ENCODE results near the gene CENPB.
A peak's percentile ranks its signal among the peaks of the same experiment; 100 is the strongest.

CENPB gene

DNA sequence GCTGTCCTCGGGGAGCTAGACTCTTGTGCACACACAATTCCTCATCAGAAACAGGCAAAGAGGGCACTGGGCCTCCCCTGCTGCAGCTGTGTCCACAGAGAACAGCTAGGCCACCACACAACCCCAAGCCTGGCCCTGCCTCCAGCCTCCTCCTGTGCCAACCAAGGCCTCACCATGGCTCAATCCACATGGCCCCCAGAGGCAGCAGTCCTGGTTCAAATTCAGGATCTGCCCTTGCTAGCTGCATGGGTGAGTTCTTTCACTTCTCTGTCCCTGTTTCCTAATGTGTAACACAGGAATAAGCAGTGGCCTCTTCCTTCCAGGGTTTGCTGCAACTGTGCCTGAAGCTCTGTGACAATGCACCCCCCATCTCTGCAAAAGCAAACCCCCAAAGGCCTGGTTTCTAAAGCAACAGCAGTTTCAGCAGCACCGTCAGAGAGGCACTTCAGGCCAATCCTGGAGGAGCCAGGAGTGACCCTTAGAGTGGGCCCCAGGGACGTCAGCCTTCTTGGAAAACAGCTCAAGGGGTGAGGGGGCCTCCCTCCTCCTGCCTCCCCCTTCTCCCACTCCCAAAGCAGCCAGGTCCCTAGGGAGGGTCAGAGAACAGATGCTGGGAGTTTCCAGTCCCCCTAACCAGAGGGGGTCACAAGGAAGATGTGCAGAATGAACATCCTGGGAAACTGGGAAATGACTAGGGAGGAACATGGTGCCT lies 21.2 kb downstream of the CENPB start:
- DNase-seq, result peak; percentile 34

DNA sequence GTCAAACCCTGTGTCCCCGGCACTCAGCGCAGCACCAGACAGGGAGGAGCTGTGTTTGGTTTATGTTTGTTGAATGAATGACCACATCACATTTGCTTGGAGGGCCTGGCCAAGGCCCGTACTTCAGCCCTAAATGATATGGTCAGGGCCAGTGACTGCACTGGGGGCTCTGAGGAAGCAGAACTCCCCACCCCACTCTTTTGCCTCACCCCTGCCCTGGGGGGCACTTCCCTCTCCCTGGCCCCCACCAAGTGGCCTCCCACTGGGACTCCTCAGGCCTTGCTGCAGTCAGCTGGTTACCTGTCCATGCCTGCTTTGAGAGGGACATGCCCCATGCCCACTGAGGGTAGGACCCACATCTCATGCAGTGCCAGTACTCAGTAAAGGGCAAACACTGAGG lies 21.9 kb downstream of the CENPB start:
- no peak for DNase-seq

DNA sequence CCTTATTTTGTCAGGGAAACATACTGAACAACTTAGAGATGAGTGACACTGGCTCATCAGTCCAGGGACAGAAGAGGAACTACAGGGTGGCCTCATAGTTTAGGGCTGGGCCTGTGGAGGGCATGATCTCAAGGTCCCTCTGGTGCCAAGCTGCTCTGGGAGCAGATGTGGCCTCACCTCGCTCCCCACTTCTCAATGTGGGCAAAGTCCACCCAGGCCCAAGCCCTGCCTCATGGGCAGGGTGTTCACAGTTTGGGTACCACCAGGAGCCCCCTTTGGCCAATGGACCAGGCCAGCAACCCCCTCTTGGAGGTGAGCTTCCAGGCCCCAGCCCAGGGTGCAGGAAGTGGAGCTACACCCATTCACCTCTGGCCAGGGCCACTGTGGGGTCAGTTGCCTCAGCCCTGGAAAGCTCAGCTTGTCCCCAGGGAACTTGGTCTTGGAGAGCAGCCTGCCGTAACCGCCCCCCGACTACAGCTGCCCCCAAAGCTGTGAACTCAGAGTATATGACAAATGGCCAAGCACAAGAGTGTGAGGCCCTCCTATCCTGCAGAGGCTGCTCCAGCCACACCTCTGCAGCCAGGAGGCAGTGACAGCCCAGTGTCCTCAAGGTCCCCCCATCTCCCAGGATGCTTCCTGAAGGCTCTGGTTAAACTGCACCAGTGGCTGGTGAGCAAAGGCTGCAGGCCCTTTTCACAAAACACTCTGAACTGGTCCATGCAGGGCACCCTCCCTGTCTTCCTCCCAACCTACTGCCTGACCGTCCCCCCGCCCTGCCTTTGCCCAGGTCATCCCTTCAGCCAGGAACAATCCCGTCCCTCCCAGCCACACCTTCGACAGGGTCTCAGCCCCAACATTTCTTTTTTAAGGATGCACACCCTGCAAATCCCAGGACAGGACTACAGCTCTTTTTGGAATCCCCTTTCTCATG lies 22.6 kb downstream of the CENPB start:
- DNase-seq, result no peak

DNA sequence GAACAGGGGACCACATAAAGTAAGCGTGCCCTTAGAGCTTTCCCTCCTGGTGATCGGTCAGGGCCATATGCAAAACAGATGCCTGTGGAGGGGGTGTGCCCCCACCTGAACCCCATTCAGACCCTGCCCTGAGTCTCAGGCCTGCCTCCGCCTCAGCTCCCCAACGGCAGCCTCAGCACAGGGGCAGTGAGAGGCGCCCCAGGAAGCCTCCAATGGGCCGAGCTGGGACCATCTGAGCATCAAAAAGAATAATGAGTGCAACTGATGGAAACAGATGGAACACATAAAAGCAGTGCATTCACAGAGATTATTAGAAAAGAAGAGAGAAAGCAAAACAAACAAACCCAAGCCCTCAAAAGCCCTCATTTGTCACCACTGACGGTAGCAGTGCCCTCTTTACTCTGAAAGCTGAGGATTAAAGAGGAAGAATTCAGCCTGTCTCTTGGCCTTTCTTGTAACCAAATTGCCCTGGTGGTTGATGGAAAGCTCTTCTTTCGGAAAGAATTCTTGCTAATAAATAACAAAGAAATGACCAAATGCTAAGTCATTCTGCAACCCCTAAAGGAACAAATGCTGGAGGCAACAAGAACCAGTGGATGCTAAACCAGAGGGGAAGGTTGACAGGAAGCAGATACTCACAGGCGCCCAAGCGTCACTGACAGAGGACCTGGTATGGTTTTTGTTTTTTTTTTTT lies 25.7 kb downstream of the CENPB start:
- DNase-seq, result no peak

DNA sequence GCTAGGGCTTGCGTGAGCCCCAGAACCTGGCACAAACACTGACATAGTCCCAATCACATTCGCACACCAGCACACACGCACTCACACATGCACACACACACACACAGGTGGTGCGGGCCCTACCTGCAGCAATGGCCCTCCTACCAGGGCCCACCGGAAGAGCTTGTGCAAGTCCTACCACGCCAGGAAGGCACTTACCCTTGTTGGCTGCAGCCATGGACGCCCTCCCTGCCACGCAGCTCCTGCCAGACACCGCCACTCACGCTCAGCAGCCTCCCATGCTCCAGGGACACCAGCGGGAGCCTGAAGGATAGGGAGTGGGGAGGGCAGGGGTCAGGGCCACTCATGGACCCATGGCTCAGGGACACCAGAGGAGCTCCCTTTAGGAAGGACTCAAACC lies 26.7 kb downstream of the CENPB start:
- no peak for DNase-seq

DNA sequence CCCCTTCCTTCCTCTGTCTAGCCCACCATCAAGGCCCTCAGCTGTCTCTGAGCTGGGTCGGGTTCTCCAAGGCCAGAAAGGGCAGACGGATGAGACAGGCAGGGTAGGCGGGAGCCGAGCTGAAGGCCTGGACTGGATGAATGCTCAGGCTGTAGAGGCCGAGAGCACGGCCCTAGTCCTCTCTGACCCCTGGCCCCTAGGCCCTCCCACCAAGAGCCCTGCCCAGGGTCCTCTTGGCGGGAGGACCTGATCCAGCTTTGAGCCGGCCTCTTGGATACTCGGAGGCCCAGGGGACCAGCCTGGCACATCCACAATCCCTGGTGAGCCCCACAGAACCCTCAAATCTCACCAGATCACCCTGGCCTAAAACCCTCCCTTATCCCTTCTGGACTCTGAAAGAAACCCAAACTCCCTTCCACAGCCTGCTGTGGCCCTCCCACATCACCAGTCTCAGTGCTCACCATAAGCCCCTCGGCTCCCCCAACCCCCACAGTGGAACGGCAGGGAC lies 27.2 kb downstream of the CENPB start:
- no peak for DNase-seq

DNA sequence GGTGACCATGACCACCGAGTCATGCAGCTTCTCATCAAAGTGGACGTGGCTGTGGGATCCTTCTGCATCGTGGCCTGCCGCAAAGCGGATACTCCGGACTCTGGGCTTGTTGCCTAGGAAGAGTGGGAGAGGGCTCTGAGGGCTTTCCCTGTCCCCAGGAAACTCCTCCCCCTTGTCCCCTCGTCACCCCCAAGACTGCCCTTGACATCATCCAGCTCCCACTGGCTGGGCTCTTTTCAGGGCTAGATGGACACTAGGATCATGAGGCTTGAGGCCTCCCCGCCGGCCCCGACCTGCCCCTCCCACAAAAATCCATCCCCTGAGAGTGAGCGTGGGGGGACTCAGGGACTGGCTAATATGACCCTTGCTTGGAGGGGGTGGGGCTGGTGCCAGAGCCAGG lies 28.0 kb downstream of the CENPB start:
- DNase-seq, result no peak

DNA sequence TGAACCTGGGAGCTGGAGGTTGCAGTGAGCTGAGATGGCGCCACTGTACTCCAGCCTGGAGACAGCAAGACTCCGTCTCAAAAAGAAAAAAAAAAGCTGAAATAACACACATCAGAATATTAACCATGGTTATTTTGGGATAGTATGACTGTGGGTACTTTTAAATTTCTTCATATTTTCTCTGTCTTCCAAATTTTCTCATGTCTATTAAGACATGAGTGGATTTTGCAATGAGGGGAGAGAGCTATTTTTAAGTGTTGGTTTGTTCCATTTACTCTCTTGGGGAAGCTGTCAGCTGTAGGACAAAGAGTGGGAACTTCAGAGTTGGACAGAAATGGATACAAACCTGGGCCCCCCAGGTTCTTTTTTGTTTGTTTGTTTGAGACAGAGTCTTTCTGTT lies 29.3 kb downstream of the CENPB start:
- no peak for DNase-seq

DNA sequence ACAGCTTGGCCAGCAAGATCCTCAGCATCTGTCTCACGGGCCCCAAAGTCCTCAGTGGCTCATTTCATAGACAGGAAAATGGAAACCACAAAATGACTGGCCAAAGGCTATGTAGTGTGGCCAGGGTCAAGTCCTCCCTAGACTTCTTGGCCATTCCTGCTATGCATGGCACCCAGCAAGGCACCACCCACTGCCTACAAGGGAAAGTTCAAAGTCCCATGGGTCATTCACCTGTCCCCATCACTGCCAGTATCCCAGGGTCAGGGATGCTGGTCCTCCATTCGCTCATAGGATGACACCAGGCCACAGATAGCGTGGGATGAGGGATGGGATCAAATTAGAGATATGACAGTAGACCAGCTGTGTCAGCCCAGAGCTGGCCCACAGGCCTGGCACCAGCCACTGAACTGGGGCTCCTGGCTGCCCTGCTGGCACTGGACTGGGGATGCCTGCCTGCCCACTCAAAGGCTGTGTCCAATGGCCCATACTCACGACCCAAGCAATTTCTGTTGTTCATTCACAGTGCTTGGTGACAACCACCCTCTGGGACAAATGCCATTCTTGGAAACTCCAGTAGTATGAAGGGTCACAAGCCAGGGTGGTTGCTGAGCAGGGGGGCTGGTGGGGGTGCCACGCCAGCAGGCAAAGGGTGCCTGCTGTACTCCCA lies 30.6 kb downstream of the CENPB start:
- no peak for DNase-seq

DNA sequence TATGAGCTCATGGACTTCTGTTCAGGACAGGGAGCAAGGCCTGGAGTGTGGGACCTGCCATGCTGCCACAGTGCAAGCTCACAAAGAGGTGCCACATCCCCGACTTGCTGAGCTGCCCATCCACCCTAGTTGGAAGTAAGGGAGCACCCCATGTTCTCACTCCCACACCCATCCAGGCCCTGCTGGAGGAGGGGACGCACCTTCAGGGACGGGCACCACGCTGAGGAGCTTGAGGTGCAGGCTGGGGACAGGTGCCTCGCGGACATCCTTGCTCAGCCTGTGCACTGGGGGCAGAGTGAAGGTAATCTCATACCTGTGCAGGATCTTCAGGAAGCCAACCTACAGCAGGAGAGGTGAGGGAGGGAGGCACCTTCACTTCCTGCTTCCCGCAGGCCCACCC lies 31.3 kb downstream of the CENPB start:
- no peak for DNase-seq

DNA sequence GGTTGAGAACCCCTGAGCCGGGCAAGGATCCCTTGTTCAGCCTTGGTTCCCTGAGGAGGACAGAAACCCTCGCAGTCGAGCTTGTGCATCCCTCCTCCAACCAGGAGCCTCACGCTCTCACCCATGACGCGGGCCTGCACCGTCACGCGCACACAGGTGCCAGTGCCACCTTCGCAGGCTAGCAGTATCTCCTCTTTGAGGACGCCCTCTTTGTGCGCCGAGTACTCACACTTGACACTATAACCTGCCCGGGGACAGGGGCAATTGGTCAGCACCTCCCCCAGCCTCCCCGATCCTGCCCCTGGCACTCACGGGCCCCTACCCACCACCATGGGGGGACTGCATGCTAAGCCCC lies 32.3 kb downstream of the CENPB start:
- DNase-seq, result no peak

DNA sequence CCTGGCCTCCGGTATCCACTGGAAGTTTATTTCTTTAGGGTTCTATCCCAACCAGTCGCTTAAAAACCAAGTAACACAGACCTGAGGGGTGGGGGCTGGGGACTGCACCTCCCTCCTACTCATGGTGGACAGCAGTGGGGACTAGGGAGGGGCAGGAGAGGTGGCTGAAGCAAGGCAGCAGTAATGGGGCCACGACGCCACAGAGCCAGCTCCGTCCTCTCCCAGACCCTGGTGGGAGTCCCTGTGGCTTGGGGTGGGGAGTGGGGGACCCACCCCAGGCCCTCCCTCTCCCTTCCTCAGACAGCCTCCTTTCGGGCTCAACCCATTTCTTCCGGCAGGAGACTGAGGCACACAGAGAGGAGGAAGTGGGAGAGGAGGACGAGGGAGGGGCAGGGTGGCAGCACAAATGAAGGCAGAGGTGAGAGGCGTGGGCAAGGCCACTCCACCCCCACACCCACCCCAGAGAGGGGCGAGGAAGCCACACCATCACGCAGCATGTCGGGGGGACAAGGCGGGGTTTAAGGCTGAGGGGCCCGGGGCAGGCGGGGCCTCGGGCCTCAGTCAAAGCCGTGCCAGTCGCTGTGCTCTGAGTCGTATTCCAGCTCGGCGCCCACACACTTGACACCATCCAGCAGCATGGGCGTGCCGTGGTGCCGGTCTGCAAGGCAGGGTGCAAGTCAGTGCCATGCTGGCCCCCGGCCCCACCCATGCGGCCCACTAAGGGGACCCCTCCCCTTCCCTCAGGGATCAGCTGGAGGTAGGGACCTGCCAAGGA lies 32.9 kb downstream of the CENPB start:
- no peak for DNase-seq

DNA sequence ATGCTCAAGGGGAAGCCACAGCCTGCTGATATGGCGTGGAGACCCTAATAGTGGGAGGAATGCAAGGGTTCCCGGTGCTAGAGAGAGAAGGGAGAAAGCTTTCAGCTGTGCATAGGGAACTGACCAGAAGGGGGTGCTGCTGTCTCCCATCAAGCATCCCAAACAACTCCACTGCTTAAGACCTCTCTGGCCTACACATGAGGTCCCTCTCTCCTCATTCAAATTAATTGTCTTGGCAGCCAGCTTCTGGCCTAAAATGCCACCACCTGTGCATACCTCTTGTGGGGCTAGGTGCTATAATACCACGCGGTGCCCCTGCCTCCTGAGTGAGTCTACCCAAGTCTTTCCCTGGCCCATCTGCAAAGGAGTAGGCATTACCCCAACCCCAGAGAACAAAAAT lies 33.4 kb downstream of the CENPB start:
- peak; percentile 78 for DNase-seq

DNA sequence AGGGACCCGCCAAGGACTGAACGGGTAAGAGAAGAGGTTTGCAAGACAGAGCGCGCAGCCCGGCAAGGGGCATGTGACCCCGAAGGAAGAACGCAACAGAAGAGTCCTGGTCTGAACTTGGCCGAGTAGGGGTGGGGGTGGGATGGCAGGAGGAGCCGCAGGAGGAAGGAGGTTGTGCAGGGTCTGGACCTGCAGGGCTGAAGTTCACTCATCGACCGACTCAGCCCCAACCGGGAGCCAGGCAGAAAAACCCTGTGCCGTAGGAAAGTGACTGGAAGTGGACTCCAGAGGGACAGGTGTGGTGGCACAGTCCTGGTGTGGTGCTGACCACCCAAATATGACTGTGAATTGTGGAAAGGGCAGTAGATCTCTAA lies 34.2 kb downstream of the CENPB start:
- DNase-seq, result peak; percentile 68

DNA sequence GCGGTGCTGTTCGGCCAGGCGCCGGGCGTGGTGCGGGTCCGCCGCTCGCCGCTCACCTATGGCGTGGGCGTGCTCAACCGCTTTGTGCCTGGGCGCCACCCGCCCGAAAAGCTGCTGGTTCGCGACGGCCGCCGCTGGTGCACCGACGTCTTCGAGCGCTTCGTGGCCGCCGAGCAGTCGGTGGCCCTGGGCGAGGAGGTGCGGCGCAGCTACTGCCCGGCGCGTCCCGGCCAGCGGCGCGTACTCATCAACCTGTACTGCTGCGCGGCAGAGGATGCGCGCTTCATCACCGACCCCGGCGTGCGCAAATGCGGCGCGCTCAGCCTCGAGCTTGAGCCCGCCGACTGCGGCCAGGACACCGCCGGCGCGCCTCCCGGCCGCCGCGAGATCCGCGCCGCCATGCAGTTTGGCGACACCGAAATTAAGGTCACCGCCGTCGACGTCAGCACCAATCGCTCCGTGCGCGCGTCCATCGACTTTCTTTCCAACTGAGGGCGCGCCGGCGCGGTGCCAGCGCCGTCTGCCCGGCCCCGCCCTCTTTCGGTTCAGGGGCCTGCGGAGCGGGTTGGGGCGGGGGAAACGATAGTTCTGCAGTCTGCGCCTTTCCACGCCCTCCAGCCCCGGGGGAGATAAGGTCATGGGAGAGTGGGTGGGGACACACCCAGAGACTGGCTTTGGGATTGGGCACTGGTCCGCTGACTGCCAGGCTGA lies 34.7 kb downstream of the CENPB start:
- DNase-seq, result peak; percentile 80

DNA sequence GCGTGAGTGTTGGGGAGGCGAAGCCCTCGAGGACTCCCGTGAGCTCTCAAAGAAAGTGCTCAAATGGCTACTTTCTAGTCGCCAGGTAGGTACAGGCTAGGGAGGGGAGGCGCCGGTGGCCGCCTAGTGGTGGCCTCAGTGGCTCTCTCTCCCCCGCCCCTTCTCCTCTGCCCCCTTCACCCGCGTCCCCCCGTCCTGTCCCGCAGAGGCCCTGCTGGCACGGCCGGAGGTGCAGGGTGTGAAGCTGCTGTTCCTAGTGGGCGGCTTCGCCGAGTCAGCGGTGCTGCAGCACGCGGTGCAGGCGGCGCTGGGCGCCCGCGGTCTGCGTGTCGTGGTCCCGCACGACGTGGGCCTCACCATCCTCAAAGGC lies 35.2 kb downstream of the CENPB start:
- DNase-seq, result peak; percentile 58

DNA sequence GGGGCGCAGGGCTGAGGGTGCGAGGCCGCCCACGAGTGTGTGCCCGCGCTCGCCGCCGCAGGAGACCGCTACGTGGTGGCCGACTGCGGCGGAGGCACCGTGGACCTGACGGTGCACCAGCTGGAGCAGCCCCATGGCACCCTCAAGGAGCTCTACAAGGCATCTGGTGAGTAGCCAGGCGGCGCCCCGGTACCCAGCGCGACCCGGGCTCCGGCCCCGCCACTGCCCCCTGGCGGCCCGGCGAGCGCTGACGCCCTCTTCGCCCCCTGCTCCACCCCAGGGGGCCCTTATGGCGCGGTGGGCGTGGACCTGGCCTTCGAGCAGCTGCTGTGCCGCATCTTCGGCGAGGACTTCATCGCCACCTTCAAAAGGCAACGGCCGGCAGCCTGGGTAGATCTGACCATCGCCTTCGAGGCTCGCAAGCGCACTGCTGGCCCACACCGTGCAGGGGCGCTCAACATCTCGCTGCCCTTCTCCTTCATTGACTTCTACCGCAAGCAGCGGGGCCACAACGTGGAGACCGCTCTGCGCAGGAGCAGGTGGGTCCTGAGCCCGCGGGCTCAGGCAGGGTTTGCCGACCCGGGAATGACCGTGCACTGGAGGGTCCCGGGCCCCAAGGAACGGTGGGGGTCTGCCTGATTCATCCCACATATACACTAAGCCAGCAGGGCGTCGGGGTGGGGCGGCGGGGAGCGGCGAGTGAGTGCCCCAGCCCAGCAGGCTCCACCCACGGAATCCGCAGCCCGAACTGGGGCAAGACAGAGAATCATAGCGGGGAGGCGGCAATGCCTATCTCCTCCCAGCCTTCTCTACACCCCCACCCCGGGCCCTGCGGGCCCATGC lies 36.6 kb downstream of the CENPB start:
- peak; percentile 89 for DNase-seq

DNA sequence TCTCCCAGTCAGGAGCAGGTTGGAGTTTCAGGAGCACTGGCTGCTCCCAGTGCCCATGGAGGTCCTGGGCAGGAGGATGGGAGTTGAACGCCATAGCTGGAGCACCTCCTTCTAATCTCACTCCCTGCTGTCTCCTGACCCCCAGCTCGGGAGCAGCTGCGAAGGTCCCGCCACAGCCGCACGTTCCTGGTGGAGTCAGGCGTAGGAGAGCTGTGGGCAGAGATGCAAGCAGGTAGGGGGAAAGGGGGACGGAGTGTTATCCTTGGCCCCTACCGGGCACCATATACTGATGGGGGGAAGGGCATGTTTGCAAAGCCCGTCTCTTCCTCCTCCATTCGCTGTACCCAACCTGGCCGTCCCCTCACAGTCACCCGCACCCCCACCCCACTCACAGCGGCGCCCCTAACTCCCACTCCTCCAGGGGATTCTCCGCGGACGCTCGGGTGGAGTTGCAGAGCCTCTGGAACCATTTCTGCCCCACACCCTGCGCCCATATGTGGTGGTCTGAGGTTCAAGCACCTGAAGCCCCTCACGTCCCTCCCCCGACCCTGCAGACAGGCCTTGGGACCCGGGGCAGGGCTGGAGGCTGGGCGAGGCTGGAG lies 37.4 kb downstream of the CENPB start:
- no peak for DNase-seq

DNA sequence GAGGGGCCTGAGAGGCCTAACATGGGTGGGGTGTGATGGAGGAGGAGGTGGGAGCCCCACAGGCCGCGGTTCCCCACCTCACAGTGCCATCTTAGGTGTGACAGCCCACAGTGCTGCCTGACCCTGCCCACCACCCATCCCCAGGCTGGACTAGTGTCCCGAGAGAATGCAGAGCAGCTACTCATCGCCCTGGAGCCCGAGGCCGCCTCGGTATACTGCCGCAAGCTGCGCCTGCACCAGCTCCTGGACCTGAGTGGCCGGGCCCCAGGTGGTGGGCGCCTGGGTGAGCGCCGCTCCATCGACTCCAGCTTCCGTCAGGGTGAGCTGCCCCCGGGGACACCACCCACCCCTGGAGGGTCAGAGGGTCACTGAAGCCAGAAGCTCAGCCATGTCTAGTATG lies 38.5 kb downstream of the CENPB start:
- DNase-seq, result no peak

DNA sequence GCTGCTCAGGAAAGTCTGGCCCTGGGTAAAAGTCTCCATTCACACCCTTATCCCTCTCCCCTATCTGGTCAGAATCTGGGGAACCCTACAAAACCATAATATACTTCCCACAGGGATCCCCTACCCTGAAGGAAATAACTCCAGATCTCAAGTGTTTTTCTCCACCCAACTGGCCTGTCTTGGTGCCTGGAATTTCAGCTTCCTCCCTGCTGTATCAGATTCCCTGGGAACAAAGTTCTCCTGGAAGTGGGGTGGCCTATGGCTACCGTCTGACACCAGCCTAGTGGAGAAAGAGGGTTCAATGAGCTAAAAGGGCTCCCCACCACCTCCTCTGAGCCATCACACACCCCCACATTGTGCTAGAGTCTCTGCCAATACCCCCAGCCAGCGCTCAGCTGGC lies 39.1 kb downstream of the CENPB start:
- DNase-seq, result no peak

All from DMS53 (cell line).